Natural killer cell treated with Interleukin-12 subunit alpha and Interleukin-12 subunit beta and Interleukin-15 and Interleukin-18, amount 100 ng/mL, for 72 hours (primary cell): Measurements from ENCODE around the gene PIN1. TPM values are rescaled to one million over a fixed set of nuclear protein-coding genes. Genes with fewer than 3 reads are reported as not detected.
"Not testable (repeated sequence)": the region's sequence is repeated elsewhere in the genome, so short reads cannot be mapped to it uniquely, and the experiment has no call there.

ENCODE experiments used
- ATAC-seq, 2 donors: fragments of 150-1000 bp; cut with Tn5 transposase in 1 of 2; sonication (Bioruptor Pico), chemical (Tn5 transposase) in 1 of 2; 2 replicates each; pipeline ENCODE4 v1.10.0; 2021
- DNase-seq: peaks from one replicate; pipeline ENCODE4 v3.0.0; 2022; ENCODE audit warnings: low spot score
- H3K27ac Mint-ChIP-seq, 2 donors: 1 replicate in 1 of 2; 2 replicates in 1 of 2; pipeline ENCODE4 v1.8.0; 2022; ENCODE audit warnings: mixed read lengths in 2 of 2, mild to moderate bottlenecking in 1 of 2, moderate library complexity in 1 of 2
- H3K27me3 Mint-ChIP-seq, 2 donors: 1 replicate in 1 of 2; 2 replicates in 1 of 2; pipeline ENCODE4 v1.8.0; 2022; ENCODE audit warnings: mixed read lengths in 2 of 2
- H3K36me3 Mint-ChIP-seq: one replicate; pipeline ENCODE4 v1.8.0; 2022; ENCODE audit warnings: mixed read lengths
- H3K4me1 Mint-ChIP-seq, 2 donors: 1 replicate in 1 of 2; 2 replicates in 1 of 2; pipeline ENCODE4 v1.8.0; 2022; ENCODE audit warnings: low read depth in 2 of 2, mixed read lengths in 2 of 2, mild to moderate bottlenecking in 1 of 2
- H3K4me3 Mint-ChIP-seq: one replicate; pipeline ENCODE4 v1.8.0; 2022; ENCODE audit warnings: mixed read lengths
- H3K9me3 Mint-ChIP-seq: 2 replicates; pipeline ENCODE4 v1.8.0; 2022; ENCODE audit warnings: mixed read lengths
- total RNA-seq, 2 donors: library from RNA; stranded (reverse); gene quantifications; one replicate each; pipeline ENCODE4 v1.2.3, GENCODE V29; 2022

Gene PIN1
- total RNA-seq, 2 donors from 2014 or later, result 95.1 to 96.4 TPM

DNA sequence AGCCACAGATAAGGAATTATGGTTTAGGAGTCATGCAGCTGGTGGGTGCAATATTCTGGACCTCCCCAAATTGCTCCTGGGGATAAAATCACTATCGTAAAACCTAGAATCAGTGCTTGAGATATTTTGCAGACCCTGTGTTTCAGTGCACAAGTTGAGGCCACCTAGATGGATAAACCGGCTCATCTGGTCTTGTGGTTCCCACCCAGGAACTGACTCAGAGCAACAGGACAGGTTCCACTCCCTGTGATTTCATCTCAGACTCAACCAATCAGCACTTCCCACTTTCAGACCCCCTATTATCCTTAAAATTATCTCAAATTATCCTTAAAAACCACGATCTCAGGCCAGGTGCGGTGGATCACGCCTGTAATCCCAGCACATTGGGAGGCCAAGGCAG lies 37.2 kb upstream of the PIN1 start:
- Mint-ChIP-seq H3K36me3 (no peaks in the 10 kb centered on the region), H3K27ac (no peak overlapping the region)

DNA sequence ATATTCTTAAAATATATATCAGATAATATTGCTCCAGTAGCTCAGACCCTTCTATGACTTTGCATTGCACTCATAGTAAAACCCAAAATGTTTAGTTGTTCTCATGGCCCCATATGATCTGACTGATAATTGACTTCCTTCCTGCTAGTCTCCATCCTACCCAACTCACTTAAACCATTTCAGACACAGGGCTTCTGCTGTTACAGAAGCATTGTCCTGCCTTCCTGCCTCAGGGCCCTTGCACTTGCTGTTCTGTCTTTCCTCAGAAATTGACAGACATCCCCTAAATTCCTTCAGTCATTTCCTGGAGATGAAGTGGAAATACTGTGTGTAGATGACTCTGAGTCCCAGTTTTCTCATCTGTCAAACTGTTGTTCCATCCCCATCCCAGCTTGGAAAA lies 36.0 kb upstream of the PIN1 start:
- Mint-ChIP-seq H3K4me1 (peaks cover 0 to 6% of the 10 kb centered on the region in 2 donors), H3K27me3 (no peaks in the 10 kb centered on the region), H3K4me3 (no peak overlapping the region), H3K36me3 (no peaks in the 10 kb centered on the region), H3K9me3 (no peaks in the 10 kb centered on the region), H3K27ac (peak overlapping the region in 1 of 2 donors; percentile 18)
- no peak for DNase-seq
- no peak for ATAC-seq

More for the DNA sequence above, 37.2 kb upstream of the PIN1 start:
- Mint-ChIP-seq H3K4me3 (no peak overlapping the region), H3K27me3 (no peaks in the 10 kb centered on the region), H3K4me1 (peaks cover 7 to 9% of the 10 kb centered on the region in 2 donors), H3K9me3 (no peaks in the 10 kb centered on the region)
- ATAC-seq (no peak), DNase-seq (no peak)

DNA sequence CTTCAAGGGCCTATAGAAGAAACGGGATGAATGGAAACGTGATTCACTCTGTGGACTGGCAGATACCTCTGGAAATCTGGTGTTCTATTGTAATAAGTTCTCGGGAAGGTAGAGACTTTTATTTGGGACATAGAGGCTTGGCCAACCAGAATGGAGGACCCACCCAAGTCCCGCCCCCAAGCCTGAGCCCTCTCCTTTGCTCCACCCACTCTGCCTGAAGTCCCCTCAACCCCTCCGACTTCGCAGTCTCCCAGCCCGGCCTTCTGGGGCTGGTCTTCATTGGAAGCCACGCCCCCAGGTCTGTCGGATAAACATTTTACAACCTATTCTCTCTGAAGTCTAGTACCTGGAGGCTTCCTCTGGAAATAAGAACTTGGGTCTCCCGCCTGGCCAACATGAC lies 33.1 kb upstream of the PIN1 start:
- no peaks in the 10 kb centered on the region for H3K27me3 Mint-ChIP-seq
- H3K9me3 Mint-ChIP-seq, result no peaks in the 10 kb centered on the region
- H3K4me1 Mint-ChIP-seq, result no peaks in the 10 kb centered on the region
- DNase-seq (no peak), ATAC-seq (no peak)
- no peak overlapping the region for H3K4me3 Mint-ChIP-seq
- H3K36me3 Mint-ChIP-seq, result no peaks in the 10 kb centered on the region
- no peak overlapping the region for H3K27ac Mint-ChIP-seq

DNA sequence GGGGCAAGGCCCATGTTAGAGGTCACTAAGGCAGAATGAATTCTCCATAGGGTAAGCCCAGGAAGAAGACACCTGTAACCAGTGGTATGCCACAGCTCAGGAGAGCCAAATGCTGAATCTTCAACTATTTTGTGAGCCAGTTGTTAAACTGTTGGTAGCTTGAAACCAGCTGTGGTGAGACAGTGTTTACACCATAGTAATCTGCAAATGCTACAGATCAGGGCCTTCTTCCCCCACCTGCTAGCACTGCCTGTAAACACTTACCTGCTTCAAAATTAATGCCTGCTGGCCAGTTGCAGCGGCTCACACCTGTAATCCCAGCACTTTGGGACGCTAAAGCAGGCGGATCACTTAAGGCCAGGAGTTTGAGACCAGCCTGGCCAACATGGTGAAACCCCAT lies 28.3 kb upstream of the PIN1 start:
- no peak for DNase-seq
- H3K9me3 Mint-ChIP-seq, result no peaks in the 10 kb centered on the region
- no peak overlapping the region for H3K4me3 Mint-ChIP-seq
- H3K4me1 Mint-ChIP-seq, result peaks cover 0 to 4% of the 10 kb centered on the region in 2 donors
- H3K27ac Mint-ChIP-seq, result no peak overlapping the region
- peaks cover 6% of the 10 kb centered on the region for H3K36me3 Mint-ChIP-seq
- no peaks in the 10 kb centered on the region for H3K27me3 Mint-ChIP-seq
- ATAC-seq, result no peak

DNA sequence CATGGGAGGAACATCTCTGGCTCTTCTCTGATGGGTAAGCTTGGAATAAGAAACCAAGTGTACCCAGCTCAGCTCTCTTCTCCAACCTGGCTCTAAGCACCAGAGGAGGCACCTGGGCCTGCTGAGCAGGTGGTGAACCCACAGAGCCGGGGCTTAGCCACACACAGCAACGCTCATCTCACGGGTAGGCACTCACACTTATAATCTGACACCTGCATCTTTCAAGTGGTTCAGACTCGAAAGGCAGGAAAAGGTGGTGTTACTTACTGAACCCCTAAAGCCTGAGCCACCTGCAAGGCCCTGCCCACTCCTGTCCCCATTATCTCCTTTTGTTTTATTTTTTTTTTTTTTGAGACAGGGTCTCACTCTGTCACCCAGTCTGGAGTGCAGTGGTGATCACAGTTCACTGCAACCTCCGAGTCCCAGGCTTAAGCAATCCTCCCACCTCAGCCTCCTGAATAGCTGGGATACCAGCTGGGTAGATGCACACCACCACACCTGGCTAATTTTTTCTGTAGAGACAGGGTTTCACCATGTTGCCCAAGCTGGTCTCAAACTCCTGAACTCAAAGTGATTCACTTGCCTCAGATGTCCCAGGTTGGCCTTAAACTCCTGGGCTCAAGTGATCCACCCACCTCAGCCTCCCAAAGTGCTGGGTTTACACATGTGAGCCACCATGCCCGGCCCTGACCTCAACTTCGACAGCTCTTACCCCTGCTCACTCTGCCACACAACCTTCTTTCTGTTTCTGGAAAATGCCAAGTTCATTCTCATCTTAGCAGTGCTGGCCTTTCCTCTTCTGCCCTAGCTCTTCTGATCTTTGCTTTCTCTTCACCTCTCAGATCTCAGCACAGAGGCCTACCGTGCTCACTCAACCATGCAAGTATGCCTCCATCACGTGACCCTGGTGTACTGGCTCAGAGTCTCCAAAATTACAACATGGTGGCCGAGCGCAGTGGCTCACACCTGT lies 26.0 kb upstream of the PIN1 start:
- no peaks in the 10 kb centered on the region for H3K9me3 Mint-ChIP-seq
- H3K27me3 Mint-ChIP-seq, result no peaks in the 10 kb centered on the region
- H3K4me3 Mint-ChIP-seq, result no peak overlapping the region
- peaks cover 6% of the 10 kb centered on the region for H3K36me3 Mint-ChIP-seq
- ATAC-seq (no peak), DNase-seq (no peak)
- H3K4me1 Mint-ChIP-seq, result peaks cover 0 to 7% of the 10 kb centered on the region in 2 donors
- no peak overlapping the region for H3K27ac Mint-ChIP-seq

DNA sequence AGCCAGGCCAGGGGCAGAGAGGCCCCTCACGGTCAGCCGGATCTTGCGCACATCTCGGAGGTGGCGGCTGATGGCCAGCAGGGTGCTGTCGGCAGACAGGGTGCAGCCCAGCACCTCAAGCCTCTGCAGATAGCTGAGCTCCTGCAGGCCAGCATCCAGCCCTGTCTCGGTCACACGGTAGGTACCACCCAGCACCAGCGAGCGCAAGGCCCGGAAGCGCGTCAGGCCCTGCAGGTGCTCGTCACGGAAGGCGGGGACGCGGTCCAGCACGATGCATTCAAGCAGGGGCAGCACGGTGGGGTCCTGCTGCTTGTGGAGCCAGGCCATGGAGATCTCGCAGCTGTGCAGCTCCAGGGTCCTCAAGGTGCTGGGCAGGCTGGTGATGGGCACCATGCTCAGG lies 24.0 kb upstream of the PIN1 start:
- peaks cover 5 to 10% of the 10 kb centered on the region in 2 donors for H3K4me1 Mint-ChIP-seq
- no peaks in the 10 kb centered on the region for H3K9me3 Mint-ChIP-seq
- no peak overlapping the region for H3K4me3 Mint-ChIP-seq
- no peaks in the 10 kb centered on the region for H3K27me3 Mint-ChIP-seq
- H3K36me3 Mint-ChIP-seq, result peaks cover 7% of the 10 kb centered on the region
- ATAC-seq (no peak), DNase-seq (no peak)
- no peak overlapping the region for H3K27ac Mint-ChIP-seq

DNA sequence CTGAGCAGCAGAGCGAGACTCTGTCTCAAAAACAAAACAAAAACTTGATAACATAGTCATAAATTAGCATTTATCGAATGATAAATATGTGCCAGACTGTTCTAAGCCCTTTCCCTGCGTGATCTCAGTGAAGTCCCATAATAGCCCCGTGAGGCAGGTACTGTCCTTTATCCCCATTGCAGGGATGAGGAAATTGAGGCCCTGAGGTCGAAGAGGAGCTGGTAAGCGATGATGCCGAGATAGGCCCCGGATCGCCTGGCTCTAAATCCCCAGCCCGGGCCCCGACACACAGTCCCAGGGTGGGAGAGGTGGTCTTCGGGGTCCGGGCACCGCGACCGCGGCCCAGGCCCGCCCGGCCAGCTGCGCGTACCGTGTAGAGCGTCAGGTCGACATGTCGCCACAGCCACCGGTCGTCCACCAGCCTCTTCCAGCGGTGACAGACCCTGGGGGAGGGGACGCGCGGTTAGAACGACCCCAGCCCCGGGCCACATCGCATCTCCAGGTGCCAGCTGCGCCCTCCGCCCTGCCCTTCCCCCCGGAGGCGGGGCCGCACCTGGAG lies 16.9 kb upstream of the PIN1 start:
- H3K27ac Mint-ChIP-seq, result peak overlapping the region; percentile 82 to 83
- H3K4me3 Mint-ChIP-seq, result peak overlapping the region; percentile 89
- peaks cover 22 to 28% of the 10 kb centered on the region in 2 donors for H3K4me1 Mint-ChIP-seq
- peaks cover 10% of the 10 kb centered on the region for H3K36me3 Mint-ChIP-seq
- H3K9me3 Mint-ChIP-seq, result no peaks in the 10 kb centered on the region
- ATAC-seq (no peak), DNase-seq (no peak)
- H3K27me3 Mint-ChIP-seq, result no peaks in the 10 kb centered on the region

DNA sequence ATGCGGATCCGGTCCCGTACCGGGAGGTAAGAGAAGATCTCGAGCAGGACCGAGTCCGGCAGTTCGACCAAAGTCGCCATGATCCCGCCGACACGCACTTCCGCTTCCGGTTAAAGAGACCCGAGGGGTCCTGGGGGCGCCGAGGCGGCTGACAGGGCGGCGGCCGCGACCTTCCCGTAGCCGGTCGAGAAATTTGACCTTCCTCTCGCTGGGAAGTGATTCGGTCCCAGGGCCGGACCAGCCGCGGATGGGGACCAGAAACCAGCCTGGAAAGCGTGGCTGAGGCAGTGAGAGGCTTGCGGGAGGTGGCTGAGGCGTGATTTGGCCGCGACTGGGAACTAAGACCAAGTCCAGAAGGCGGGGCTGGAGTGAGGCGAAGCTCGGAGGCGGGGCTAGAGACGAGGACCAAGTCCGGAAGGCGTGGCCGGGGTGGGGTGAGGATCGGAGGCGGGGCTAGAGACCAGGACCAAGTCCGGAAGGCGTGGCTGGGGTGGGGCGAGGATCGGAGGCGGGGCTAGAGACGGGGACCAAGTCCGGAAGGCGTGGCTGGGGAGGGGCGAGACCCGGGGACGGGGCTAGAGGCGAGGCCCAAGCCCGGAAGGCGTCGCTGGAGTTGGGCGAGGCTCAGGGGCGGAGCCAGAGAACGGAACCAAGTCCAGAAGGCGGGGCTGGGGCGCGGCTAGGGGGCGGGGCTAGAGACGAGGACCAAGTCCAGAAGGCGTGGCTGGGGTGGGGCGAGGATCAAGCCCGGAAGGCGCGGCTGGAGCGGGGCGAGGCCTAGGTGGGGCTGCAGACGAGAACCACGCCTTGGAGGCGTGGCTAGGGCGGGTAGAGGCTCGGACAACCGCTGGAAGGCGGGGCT lies 16.2 kb upstream of the PIN1 start, which contains the start of gene FBXL12:
FBXL12 (minus strand) TSS at position 346 of the 862 bp plus-strand sequence; CDS start at position 80, 266 bp downstream.
- H3K27me3 Mint-ChIP-seq, result no peaks in the 10 kb centered on the region
- no peaks in the 10 kb centered on the region for H3K9me3 Mint-ChIP-seq
- DNase-seq, result peak; percentile 100
- peaks cover 22 to 29% of the 10 kb centered on the region in 2 donors for H3K4me1 Mint-ChIP-seq
- peaks cover 10% of the 10 kb centered on the region for H3K36me3 Mint-ChIP-seq
- peak within 1 kb of the TSS; percentile 82 to 83 for H3K27ac Mint-ChIP-seq
- ATAC-seq, result peak; percentile 95
- H3K4me3 Mint-ChIP-seq, result peak within 1 kb of the TSS; percentile 89

DNA sequence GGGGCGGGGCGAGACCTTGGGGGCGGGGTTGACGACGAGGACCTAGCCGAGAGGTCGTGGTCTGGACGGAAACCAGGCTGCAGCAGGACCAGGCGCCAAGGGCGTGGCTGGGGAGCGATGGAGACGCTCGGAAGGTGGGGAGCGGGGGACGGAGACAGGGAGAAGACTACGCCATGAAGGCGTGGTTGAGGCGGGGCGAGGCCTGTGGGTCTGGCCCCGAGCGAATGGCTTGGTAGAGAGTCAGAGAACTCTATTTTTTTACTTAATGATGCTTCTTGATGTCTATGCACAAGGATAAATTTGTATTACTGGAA lies 15.6 kb upstream of the PIN1 start:
- no peak for DNase-seq
- Mint-ChIP-seq H3K4me3 (peak overlapping the region; percentile 89), H3K27ac (peak overlapping the region; percentile 82 to 83), H3K9me3 (no peaks in the 10 kb centered on the region), H3K36me3 (peaks cover 10% of the 10 kb centered on the region), H3K27me3 (no peaks in the 10 kb centered on the region), H3K4me1 (peaks cover 22 to 28% of the 10 kb centered on the region in 2 donors)
- no peak for ATAC-seq

DNA sequence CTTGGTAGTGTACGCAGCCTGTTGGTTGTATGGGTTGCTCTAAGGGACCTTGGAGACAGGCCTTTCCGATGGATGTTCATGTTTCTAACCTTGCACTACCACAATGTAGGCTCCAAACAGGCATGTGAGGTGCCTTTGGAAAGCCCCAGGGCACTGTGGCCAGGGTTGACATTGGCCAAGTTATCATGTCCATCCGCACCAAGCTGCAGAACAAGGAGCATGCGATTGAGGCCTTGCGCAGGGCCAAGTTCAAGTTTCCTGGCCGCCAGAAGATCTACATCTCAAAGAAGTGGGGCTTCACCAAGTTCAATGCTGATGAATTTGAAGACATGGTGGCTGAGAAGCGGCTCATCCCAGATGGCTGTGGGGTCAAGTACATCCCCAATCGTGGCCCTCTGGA lies 15.1 kb upstream of the PIN1 start:
- not testable (repeated sequence) for DNase-seq, ATAC-seq, H3K27me3 Mint-ChIP-seq, H3K9me3 Mint-ChIP-seq, H3K36me3 Mint-ChIP-seq
- H3K4me1 Mint-ChIP-seq, result peaks cover 17 to 24% of the 10 kb centered on the region in 2 donors
- peak overlapping the region; percentile 82 to 83 for H3K27ac Mint-ChIP-seq
- peak overlapping the region; percentile 89 for H3K4me3 Mint-ChIP-seq

DNA sequence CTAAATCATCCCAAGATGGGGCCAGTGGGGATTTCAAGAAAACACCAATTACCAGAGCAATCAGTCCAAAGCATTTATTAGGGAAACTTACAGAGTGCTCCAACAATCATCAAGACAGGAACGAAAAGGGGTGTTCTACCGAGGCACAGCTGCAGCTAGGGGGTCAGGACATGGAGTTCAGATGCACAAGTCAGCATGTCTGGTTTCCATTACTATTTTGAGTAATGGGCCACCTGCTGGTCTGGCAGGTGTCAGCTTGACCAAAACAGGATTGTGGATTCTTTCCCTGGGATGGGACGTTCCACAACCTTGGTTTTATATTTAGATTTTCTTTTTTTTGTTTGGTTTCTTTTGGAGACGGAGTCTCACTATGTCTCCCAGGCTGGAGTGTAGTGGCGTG lies 11.3 kb upstream of the PIN1 start:
- H3K4me3 Mint-ChIP-seq, result no peak overlapping the region
- H3K36me3 Mint-ChIP-seq, result no peaks in the 10 kb centered on the region
- no peak for ATAC-seq
- H3K27me3 Mint-ChIP-seq, result no peaks in the 10 kb centered on the region
- H3K9me3 Mint-ChIP-seq, result no peaks in the 10 kb centered on the region
- no peak overlapping the region for H3K27ac Mint-ChIP-seq
- H3K4me1 Mint-ChIP-seq, result peaks cover 10 to 25% of the 10 kb centered on the region in 2 donors
- DNase-seq, result no peak

DNA sequence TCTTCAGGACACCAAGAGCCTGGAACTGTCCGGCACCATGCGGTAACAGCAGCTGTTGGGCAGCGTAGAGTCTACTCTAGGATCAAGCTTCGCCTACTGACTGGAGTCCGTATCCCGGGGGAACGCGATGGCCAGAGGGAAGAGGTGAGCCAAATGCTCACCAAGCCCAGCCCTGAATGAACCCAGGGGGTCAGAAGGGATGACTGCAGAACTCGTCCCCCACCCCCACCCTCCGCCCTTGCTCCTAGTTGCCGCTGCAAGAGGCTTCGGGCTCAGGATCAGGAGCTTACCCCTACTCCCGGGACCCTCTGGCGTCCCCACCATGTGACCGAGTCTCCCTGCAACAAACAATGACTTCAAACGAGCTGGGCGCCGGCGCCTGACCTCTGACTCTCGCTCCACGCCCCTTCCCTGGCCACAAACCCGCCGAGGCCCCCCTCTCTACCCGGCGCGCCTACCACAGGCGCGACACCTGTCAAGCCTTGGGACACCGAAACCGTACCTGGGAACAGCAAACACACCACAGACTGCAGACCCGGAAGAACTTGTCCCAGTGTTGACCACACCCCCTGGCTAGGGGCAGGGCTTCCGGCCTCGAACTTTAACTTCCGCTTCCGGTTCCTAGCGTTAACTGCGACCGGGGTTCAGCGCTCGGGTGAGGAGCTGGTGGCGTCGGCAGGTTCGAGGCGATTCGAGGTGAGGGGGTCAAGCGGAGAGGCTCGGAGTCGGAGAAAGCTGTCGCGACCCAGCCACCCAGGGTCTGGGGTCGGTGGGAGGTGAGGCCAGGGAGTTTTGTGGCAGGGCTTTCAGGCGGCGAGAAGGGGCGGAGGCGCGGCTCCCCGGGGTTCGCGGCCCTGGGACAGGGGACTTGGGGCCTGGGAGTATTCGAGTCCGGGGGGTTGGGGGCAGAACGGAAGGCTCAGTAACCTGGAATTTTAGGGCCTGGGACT lies 7.6 kb upstream of the PIN1 start, which contains the start of gene UBL5:
UBL5 (plus strand) TSS at position 630 of the 950 bp plus-strand sequence. CDS start 420 bp downstream, outside the sequence.
- peak within 1 kb of the TSS; percentile 81 to 93 for H3K27ac Mint-ChIP-seq
- peak; percentile 91 for DNase-seq
- no peaks in the 10 kb centered on the region for H3K9me3 Mint-ChIP-seq
- peaks cover 11 to 23% of the 10 kb centered on the region in 2 donors for H3K4me1 Mint-ChIP-seq
- H3K36me3 Mint-ChIP-seq, result no peaks in the 10 kb centered on the region
- ATAC-seq, result peak; percentile 98 to 99
- no peaks in the 10 kb centered on the region for H3K27me3 Mint-ChIP-seq
- H3K4me3 Mint-ChIP-seq, result peak within 1 kb of the TSS; percentile 96
